Posterior vena cava (tissue), 2 donors: Measurements from ENCODE around the gene ANKRD33B. TPM values are rescaled to one million over a fixed set of nuclear protein-coding genes. Genes with fewer than 3 reads are reported as not detected.
"Not testable (repeated sequence)": the region's sequence is repeated elsewhere in the genome, so short reads cannot be mapped to it uniquely, and the experiment has no call there.

Experiments
- DNase-seq: peaks from one replicate; pipeline ENCODE4 v3.0.0-alpha.2; 2020; ENCODE audit warnings: low spot score
- intact Hi-C, 2 donors: fragments of 100-400 bp; cut with DNase I; formaldehyde crosslinking; loops; one replicate each; pipeline versions ENCODE4 v1.14.1 to v1.14.2; 2022 to 2023
- total RNA-seq, 2 donors: library from RNA; stranded (reverse); fragmentation: NEBNext Ultra II Directional; extraction: Animal tissue kit (Norgen Biotek cat#: 25700); gene quantifications; one replicate each; pipeline ENCODE4 v1.2.1, GENCODE V29; 2021
- donor health status: DM: yes; HTN: yes; CAD: no.
- donor health status: DM: yes; HTN: yes; CAD: no.

ANKRD33B gene
- total RNA-seq, 2 donors from 2014 or later = 3.3 to 3.9 TPM

GRCh38 chr5:10662083-10662482 is 98.2 kb downstream of the ANKRD33B start:
- no peak for DNase-seq

GRCh38 chr5:10662661-10663488 is 99.0 kb downstream of the ANKRD33B start:
- peak; percentile 65 for DNase-seq
- intact Hi-C loops = no loop called here

More at GRCh38 chr5:10662083-10662482, 98.2 kb downstream of the ANKRD33B start:
- intact Hi-C loops = no loop called here

- intact Hi-C loops = no loop called here
- peak; percentile 56 for DNase-seq
Observed at GRCh38 chr5:10663489-10664179, 99.8 kb downstream of the ANKRD33B start.

GRCh38 chr5:10664180-10664769 is 100.4 kb downstream of the ANKRD33B start:
- DNase-seq, intact Hi-C loops: not testable (repeated sequence)

GRCh38 chr5:10665799-10666198 is 101.9 kb downstream of the ANKRD33B start:
- DNase-seq = peak; percentile 64
- intact Hi-C loops = no loop called here

GRCh38 chr5:10666531-10667299 is 102.8 kb downstream of the ANKRD33B start:
- peak; percentile 56 for DNase-seq
- intact Hi-C loops = no loop called here

- DNase-seq = no peak
- intact Hi-C loops = no loop called here
Observed at GRCh38 chr5:10667431-10668057, 103.7 kb downstream of the ANKRD33B start.

GRCh38 chr5:10668697-10669096 is 104.8 kb downstream of the ANKRD33B start:
- intact Hi-C loops = no loop called here
- peak; percentile 56 for DNase-seq

GRCh38 chr5:10669983-10670382 is 106.1 kb downstream of the ANKRD33B start:
- DNase-seq = no peak
- intact Hi-C loops = no loop called here

GRCh38 chr5:10671041-10672008 is 107.5 kb downstream of the ANKRD33B start:
- intact Hi-C loops = no loop called here
- DNase-seq = no peak

GRCh38 chr5:10672146-10673016 is 108.5 kb downstream of the ANKRD33B start:
- intact Hi-C loops = no loop called here
- no peak for DNase-seq

- no peak for DNase-seq
- intact Hi-C loops = no loop called here
Observed at GRCh38 chr5:10673017-10673389, 109.1 kb downstream of the ANKRD33B start.

- no peak for DNase-seq
- intact Hi-C loops = no loop called here
Observed at GRCh38 chr5:10673407-10673806, 109.5 kb downstream of the ANKRD33B start.

GRCh38 chr5:10674096-10674495 is 110.2 kb downstream of the ANKRD33B start:
- DNase-seq = no peak
- intact Hi-C loops = no loop called here

GRCh38 chr5:10674582-10674981 is 110.7 kb downstream of the ANKRD33B start:
- intact Hi-C loops = no loop called here

GRCh38 chr5:10675177-10675700 is 111.4 kb downstream of the ANKRD33B start:
- DNase-seq = no peak
- intact Hi-C loops = no loop called here

More at GRCh38 chr5:10674582-10674981, 110.7 kb downstream of the ANKRD33B start:
- DNase-seq = no peak

- DNase-seq = no peak
- intact Hi-C loops = no loop called here
Observed at GRCh38 chr5:10676224-10676623, 112.4 kb downstream of the ANKRD33B start.
